K562 (cell line): ENCODE measurements around the gene SPINT1. TPM values are rescaled to one million over a fixed set of nuclear protein-coding genes. Genes with fewer than 3 reads are reported as not detected.

ENCODE experiments used
- ATAC-seq: fragments of 200-7000 bp; cut with Tn5 transposase; 3 replicates; pipeline ENCODE4 v1.9.1; 2020; ENCODE audit warnings: moderate library complexity
- BruUV-seq: library from RNA; stranded (reverse); fragments of 400-500 nt; replicated peaks from 2 replicates; lab custom pipeline; 2021; lab: Mats Ljungman, UMichigan
- CTCF ChIA-PET: fragments of 300-600 bp; formaldehyde crosslinking; extraction: SDS; loops from one replicate; lab custom pipeline; 2021; ENCODE audit warnings: low intra/inter-chr PET ratio; lab: Yijun Ruan, JAX
- POLR2A ChIA-PET: fragments of 300-600, 350-650 bp; sonication (Branson Sonifier 250); formaldehyde crosslinking; extraction: SDS; loops from one replicate; lab custom pipeline; 2021; ENCODE audit warnings: antibody characterized with exemption, inconsistent platforms; lab: Yijun Ruan, JAX
- DNase-seq, 4 experiments: peaks; one replicate each; pipeline versions ENCODE4 v3.0.0 to v3.0.0-alpha.2; 2011 to 2018; ENCODE audit warnings: low spot score in 3 of 4, mixed read lengths in 3 of 4; ENCODE audit errors: extremely low read depth in 1 of 4
- FAIRE-seq: peaks from 2 replicates; lab custom pipeline; 2011; peaks lifted over from hg19 to GRCh38; lab: Jason Lieb, UNC
- H2AFZ ChIP-seq: 2 replicates; pipeline ENCODE4 v1.6.0; 2011; ENCODE audit warnings: low read depth, low read length, control low read depth, inconsistent platforms
- H3K27ac ChIP-seq: fragments of 200-600 bp; 3 replicates; pipeline ENCODE4 v1.8.0; 2011; ENCODE audit warnings: low read depth, mild to moderate bottlenecking, control low read depth, inconsistent platforms, low read length, moderate library complexity, mixed read lengths; ENCODE audit errors: extremely low read depth
- H3K27me3 ChIP-seq, 2 experiments: fragments of 300-600 bp in 1 of 2; 2 replicates in 1 of 2; 3 replicates in 1 of 2; pipeline versions ENCODE4 v1.6.0 to v1.8.0; 2011; ENCODE audit warnings: inconsistent platforms in 2 of 2, low read length in 2 of 2, mild to moderate bottlenecking in 1 of 2, mixed read lengths in 1 of 2, moderate library complexity in 1 of 2; ENCODE audit not compliant: control insufficient read depth in 2 of 2, insufficient read depth in 2 of 2
- H3K36me3 ChIP-seq: fragments of 300-600 bp; 3 replicates; pipeline ENCODE4 v1.8.0; 2011; ENCODE audit warnings: mild to moderate bottlenecking, low read length, inconsistent platforms; ENCODE audit not compliant: control insufficient read depth, insufficient read depth
- H3K4me1 ChIP-seq, 2 experiments: fragments of 200-600 bp in 1 of 2; replicated peaks in 1 of 2; 2 replicates in 1 of 2; 3 replicates in 1 of 2; pipeline versions ENCODE4 v1.5.1 to v1.8.0; 2011; ENCODE audit warnings: inconsistent platforms in 2 of 2, low read length in 2 of 2, mild to moderate bottlenecking in 1 of 2, mixed read lengths in 1 of 2, moderate library complexity in 1 of 2; ENCODE audit not compliant: control insufficient read depth in 2 of 2, insufficient read depth in 2 of 2
- H3K4me2 ChIP-seq: 2 replicates; pipeline ENCODE4 v1.6.1; 2011; ENCODE audit warnings: low read length, control low read depth, inconsistent platforms, mixed read lengths; ENCODE audit not compliant: insufficient read depth
- H3K4me3 ChIP-seq: fragments of 200-600 bp; sonication (generic), shearing (Covaris generic); 2 replicates; pipeline ENCODE4 v1.5.1; 2016; ENCODE audit warnings: control low read depth, inconsistent platforms
- H3K79me2 ChIP-seq: fragments of 200-600 bp; 3 replicates; pipeline ENCODE4 v1.8.0; 2011; ENCODE audit warnings: low read length, inconsistent platforms; ENCODE audit not compliant: control insufficient read depth, insufficient read depth
- H3K9ac ChIP-seq, 2 experiments: 2 replicates each; pipeline versions ENCODE4 v1.6.0 to v1.6.1; 2011; ENCODE audit warnings: low read depth in 2 of 2, low read length in 2 of 2, control low read depth in 1 of 2, inconsistent platforms in 1 of 2, mild to moderate bottlenecking in 1 of 2, mixed read lengths in 1 of 2; ENCODE audit not compliant: insufficient read depth in 1 of 2
- H3K9me1 ChIP-seq: one replicate; pipeline ENCODE4 v1.6.0; 2011; ENCODE audit warnings: inconsistent platforms, mild to moderate bottlenecking, low read length, moderate library complexity; ENCODE audit not compliant: control insufficient read depth, insufficient read depth
- H3K9me3 ChIP-seq: replicated peaks from 2 replicates; pipeline ENCODE4 v1.5.1; 2011; ENCODE audit warnings: low read depth, low read length, inconsistent platforms; ENCODE audit not compliant: control insufficient read depth, insufficient read depth
- H4K20me1 ChIP-seq: replicated peaks from 2 replicates; pipeline ENCODE4 v1.6.1; 2011; ENCODE audit warnings: low read length, inconsistent platforms, mixed read lengths; ENCODE audit not compliant: control insufficient read depth, insufficient read depth
- ASH1L ChIP-seq: fragments of 450-650 bp; IDR thresholded peaks from 2 replicates; pipeline ENCODE4 v1.6.1; 2018; ENCODE audit warnings: borderline replicate concordance, mild to moderate bottlenecking, low read depth; ENCODE audit not compliant: partially characterized antibody
- EHMT2 ChIP-seq: fragments of 450-650 bp; IDR thresholded peaks from 2 replicates; pipeline ENCODE4 v1.6.1; 2018; ENCODE audit warnings: antibody characterized with exemption
- KDM1A ChIP-seq, 2 experiments: fragments of 450-650 bp; IDR thresholded peaks; 2 replicates each; pipeline ENCODE4 v1.6.1; 2016; ENCODE audit warnings: mild to moderate bottlenecking in 2 of 2
- POLR2AphosphoS2 ChIP-seq: IDR thresholded peaks from 2 replicates; pipeline ENCODE4 v1.6.1; 2012; ENCODE audit warnings: low read length, improper control_type of control experiment
- RBM15 ChIP-seq: fragments of 200-400 bp; formaldehyde crosslinking; IDR thresholded peaks from 2 replicates; pipeline ENCODE4 v1.6.1; 2018; ENCODE audit warnings: mild to moderate bottlenecking, low read length, moderate library complexity; ENCODE audit not compliant: insufficient read depth
- SMAD2 ChIP-seq: fragments of 150-350 bp; IDR thresholded peaks from 2 replicates; pipeline ENCODE4 v1.6.1; 2014; ENCODE audit warnings: low read depth, mild to moderate bottlenecking, low read length
- SMARCC2 ChIP-seq: fragments of 450-650 bp; IDR thresholded peaks from 2 replicates; pipeline ENCODE4 v1.6.1; 2017; ENCODE audit warnings: antibody characterized with exemption, moderate library complexity, mild to moderate bottlenecking, low read depth
- TCF3 ChIP-seq: sonication (generic); formaldehyde crosslinking; IDR thresholded peaks from 2 replicates; pipeline ENCODE4 v1.4.0; 2020; ENCODE audit warnings: mild to moderate bottlenecking, missing genetic modification reagents
- ZC3H8 ChIP-seq: fragments of 450-650 bp; IDR thresholded peaks from 2 replicates; pipeline ENCODE4 v1.6.1; 2017
- ZNF764 ChIP-seq: fragments of 250-450 bp; sonication (Bioruptor Pico); IDR thresholded peaks from 2 replicates; pipeline ENCODE4 v1.4.0; 2020; ENCODE audit warnings: low read depth, mild to moderate bottlenecking, moderate library complexity
- ZNF785 ChIP-seq: fragments of 250-450 bp; sonication (Bioruptor Pico); IDR thresholded peaks from 2 replicates; pipeline ENCODE4 v1.4.0; 2020; ENCODE audit warnings: mild to moderate bottlenecking
- WGBS: fragments of 100-300 bp; shearing (Covaris generic); methylation state at CpG from one replicate; pipeline ENCODE4 v1.1.6; 2016; ENCODE audit warnings: low coverage, mixed read lengths; ENCODE audit not compliant: insufficient coverage; ENCODE audit errors: missing lambda C conversion rate; 5-methylcytosine and 5-hydroxymethylcytosine counted together
- in situ Hi-C: fragments of 300-500 bp; cut with MboI; formaldehyde crosslinking; loops from 4 replicates; pipeline ENCODE4 v1.15.0; 2018; ENCODE audit warnings: inconsistent platforms, mixed read lengths
- intact Hi-C: fragments of 100-400 bp; cut with micrococcal nuclease; formaldehyde crosslinking; loops from 2 replicates; pipeline ENCODE4 v1.14.2; 2022
- polyA plus RNA-seq, 8 experiments: library from polyadenylated mRNA; depleted of rRNA in 4 of 8; stranded (reverse) in 5 of 8; unstranded in 3 of 8; fragments of >200 nt; fragmentation: Nextera tagmentation in 2 of 8; fragmentation: Illumina TruSeq in 1 of 8; extraction: Ambion mirVana in 2 of 8; extraction: Trizol in 1 of 8; gene quantifications; 2 replicates each; pipeline versions ENCODE4 v1.2.1 to v1.2.3, GENCODE V29; 2011 to 2014; ENCODE audit warnings: inconsistent platforms in 1 of 8, missing spikeins in 1 of 8
- total RNA-seq, 7 experiments: library from RNA; depleted of rRNA in 6 of 7; stranded (reverse); fragments of >200 nt in 6 of 7; fragmentation: Illumina TruSeq in 2 of 7; extraction: Trizol in 2 of 7; gene quantifications; 2 replicates each; pipeline versions ENCODE4 v1.2.1 to v1.2.3, GENCODE V29; 2011 to 2021; ENCODE audit warnings: low replicate concordance in 1 of 7
- TF ChIP-seq, protein P1 (sequence below): sonication (generic); formaldehyde crosslinking; IDR thresholded peaks from 2 replicates; pipeline ENCODE4 v1.8.1; 2023; ENCODE audit warnings: mild to moderate bottlenecking, missing genetic modification reagents
- TF ChIP-seq, protein P2 (sequence below), 2 experiments: fragments of 150-350 bp in 1 of 2; IDR thresholded peaks; 2 replicates each; pipeline ENCODE4 v1.6.1; 2012 to 2016; ENCODE audit warnings: low read depth in 2 of 2, low read length in 2 of 2, mild to moderate bottlenecking in 1 of 2, moderate library complexity in 1 of 2

SPINT1 gene
- total and polyA plus RNA-seq, 9 of the 15 experiments (the other 6 are each of a cell fraction or from before 2014, with no cell fraction given) = 0.78 to 4.5 (median 1.5) TPM

DNA sequence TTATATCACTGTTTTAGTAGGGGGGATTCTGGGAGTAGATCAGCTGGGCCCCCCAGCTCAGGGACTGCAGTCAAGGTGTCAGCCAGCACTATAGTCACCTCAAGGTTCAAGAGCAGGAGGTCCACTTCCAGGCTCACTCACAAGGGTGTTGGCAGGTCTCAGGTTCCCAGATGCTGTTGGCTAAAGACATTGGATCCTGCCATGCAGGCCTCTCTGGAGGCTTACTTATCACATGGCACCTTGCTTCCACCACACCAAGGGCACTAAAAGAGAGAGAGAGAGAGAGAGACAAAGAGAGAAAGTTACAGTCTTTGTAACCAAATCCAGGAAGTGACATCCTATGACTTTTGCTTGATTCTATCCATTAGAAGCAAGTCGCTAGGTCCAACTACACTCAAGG is 7.8 kb upstream of the SPINT1 start:
- Histone ChIP-seq H4K20me1 (no peaks in the 10 kb centered on the region), H3K79me2 (no peaks in the 10 kb centered on the region), H3K9me1 (no peaks in the 10 kb centered on the region), H3K36me3 (no peaks in the 10 kb centered on the region), H3K27ac (no peak overlapping the region), H3K4me2 (no peak overlapping the region), H3K27me3 (no peaks in the 10 kb centered on the region), H2AFZ (peak overlapping the region; percentile 42), H3K4me1 (no peaks in the 10 kb centered on the region; a peak in 1 of 5 replicates), H3K9ac (no peak overlapping the region), H3K4me3 (no peak overlapping the region), H3K9me3 (no peaks in the 10 kb centered on the region)
- in situ Hi-C loops (no loop called here), intact Hi-C loops (no loop called here)
- TF ChIP-seq RBM15 (no peak), ASH1L (no peak), EHMT2 (no peak), SMARCC2 (no peak), TCF3 (no peak), ZNF764 (CRISPR knock-in tag) (no peak), ZC3H8 (no peak), ZNF785 (no peak), POLR2AphosphoS2 (no peak), SMAD2 (no peak), KDM1A (IDR thresholded peaks at IDR 0.05) (no peak)
- TF ChIP-seq, protein P1, sequence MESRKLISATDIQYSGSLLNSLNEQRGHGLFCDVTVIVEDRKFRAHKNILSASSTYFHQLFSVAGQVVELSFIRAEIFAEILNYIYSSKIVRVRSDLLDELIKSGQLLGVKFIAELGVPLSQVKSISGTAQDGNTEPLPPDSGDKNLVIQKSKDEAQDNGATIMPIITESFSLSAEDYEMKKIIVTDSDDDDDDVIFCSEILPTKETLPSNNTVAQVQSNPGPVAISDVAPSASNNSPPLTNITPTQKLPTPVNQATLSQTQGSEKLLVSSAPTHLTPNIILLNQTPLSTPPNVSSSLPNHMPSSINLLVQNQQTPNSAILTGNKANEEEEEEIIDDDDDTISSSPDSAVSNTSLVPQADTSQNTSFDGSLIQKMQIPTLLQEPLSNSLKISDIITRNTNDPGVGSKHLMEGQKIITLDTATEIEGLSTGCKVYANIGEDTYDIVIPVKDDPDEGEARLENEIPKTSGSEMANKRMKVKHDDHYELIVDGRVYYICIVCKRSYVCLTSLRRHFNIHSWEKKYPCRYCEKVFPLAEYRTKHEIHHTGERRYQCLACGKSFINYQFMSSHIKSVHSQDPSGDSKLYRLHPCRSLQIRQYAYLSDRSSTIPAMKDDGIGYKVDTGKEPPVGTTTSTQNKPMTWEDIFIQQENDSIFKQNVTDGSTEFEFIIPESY (CRISPR knock-in tag) = no peak
- TF ChIP-seq, protein P2, sequence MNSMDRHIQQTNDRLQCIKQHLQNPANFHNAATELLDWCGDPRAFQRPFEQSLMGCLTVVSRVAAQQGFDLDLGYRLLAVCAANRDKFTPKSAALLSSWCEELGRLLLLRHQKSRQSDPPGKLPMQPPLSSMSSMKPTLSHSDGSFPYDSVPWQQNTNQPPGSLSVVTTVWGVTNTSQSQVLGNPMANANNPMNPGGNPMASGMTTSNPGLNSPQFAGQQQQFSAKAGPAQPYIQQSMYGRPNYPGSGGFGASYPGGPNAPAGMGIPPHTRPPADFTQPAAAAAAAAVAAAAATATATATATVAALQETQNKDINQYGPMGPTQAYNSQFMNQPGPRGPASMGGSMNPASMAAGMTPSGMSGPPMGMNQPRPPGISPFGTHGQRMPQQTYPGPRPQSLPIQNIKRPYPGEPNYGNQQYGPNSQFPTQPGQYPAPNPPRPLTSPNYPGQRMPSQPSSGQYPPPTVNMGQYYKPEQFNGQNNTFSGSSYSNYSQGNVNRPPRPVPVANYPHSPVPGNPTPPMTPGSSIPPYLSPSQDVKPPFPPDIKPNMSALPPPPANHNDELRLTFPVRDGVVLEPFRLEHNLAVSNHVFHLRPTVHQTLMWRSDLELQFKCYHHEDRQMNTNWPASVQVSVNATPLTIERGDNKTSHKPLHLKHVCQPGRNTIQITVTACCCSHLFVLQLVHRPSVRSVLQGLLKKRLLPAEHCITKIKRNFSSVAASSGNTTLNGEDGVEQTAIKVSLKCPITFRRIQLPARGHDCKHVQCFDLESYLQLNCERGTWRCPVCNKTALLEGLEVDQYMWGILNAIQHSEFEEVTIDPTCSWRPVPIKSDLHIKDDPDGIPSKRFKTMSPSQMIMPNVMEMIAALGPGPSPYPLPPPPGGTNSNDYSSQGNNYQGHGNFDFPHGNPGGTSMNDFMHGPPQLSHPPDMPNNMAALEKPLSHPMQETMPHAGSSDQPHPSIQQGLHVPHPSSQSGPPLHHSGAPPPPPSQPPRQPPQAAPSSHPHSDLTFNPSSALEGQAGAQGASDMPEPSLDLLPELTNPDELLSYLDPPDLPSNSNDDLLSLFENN (IDR thresholded peaks at IDR 0.05; ENCODE audit: low read depth in 2 of 2, low read length in 2 of 2) = no peak
- ChIA-PET CTCF (no interaction called here), POLR2A (interaction anchor here (1.3 kb wide), 1 partner anchor 8 kb away, joined by 3 read pairs; the partner anchor contains the start of gene SPINT1)
- 92% methylated on average over 1 of the region's 1 CpG for WGBS
- no peak for DNase-seq
- BruUV-seq = no TSS peak
- FAIRE-seq = peak; percentile 54
- no peak for ATAC-seq
